Testis (tissue), 2 donors: ENCODE measurements around the gene NCBP2.

Source experiments
- POLR2A ChIP-seq: fragments of 450-650 bp; IDR thresholded peaks from one replicate; pipeline ENCODE4 v1.6.1; 2017; ENCODE audit warnings: antibody characterized with exemption, mild to moderate bottlenecking, moderate library complexity
- TF ChIP-seq, protein P1 (sequence below), 3 experiments: fragments of 450-650 bp in 2 of 3; fragments of 200-600 bp in 1 of 3; sonication (generic) in 1 of 3; IDR thresholded peaks; one replicate each; pipeline ENCODE4 v1.5.1; 2016 to 2019; ENCODE audit warnings: antibody characterized with exemption in 3 of 3, mild to moderate bottlenecking in 2 of 3, moderate library complexity in 1 of 3

GRCh38 chr3:196932600-196932999 is 9.7 kb downstream of the NCBP2 start:
- TF ChIP-seq, protein P1, sequence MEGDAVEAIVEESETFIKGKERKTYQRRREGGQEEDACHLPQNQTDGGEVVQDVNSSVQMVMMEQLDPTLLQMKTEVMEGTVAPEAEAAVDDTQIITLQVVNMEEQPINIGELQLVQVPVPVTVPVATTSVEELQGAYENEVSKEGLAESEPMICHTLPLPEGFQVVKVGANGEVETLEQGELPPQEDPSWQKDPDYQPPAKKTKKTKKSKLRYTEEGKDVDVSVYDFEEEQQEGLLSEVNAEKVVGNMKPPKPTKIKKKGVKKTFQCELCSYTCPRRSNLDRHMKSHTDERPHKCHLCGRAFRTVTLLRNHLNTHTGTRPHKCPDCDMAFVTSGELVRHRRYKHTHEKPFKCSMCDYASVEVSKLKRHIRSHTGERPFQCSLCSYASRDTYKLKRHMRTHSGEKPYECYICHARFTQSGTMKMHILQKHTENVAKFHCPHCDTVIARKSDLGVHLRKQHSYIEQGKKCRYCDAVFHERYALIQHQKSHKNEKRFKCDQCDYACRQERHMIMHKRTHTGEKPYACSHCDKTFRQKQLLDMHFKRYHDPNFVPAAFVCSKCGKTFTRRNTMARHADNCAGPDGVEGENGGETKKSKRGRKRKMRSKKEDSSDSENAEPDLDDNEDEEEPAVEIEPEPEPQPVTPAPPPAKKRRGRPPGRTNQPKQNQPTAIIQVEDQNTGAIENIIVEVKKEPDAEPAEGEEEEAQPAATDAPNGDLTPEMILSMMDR (IDR thresholded peaks at IDR 0.05): no peak
- TF ChIP-seq POLR2A: no peak
